ENCODE measurements around the gene BLNK. TPM values are rescaled to one million over a fixed set of nuclear protein-coding genes. Genes with fewer than 3 reads are reported as not detected.

The BLNK gene
- total RNA-seq, 1 experiment from 2014 or later, result 7.5 TPM

DNA sequence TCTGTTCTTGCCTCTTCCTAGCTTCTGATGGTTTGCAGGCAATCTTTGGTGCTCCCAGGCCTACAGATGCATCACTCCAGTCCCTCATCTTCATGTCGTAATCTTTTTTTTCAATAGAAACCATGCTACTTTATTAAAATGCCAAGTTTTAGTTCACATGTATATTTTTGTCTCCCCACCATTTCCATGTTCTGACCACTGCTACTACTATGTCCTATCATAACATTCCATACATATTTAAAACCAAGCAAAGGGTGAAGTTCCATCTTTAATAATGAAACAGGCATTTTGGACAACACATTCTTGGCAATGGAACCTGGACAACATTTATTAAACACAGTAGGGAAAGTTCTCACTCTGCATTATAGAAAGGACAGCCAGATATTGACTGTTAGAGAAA lies 82.5 kb downstream of the BLNK start:
- Mint-ChIP-seq H3K9me3 (ENCODE audit: low read depth, unreplicated experiment) (peaks cover 6% of the 10 kb centered on the region), H3K4me3 (ENCODE audit: low read depth, unreplicated experiment) (no peak overlapping the region), H3K27me3 (ENCODE audit: unreplicated experiment) (peaks cover 16% of the 10 kb centered on the region), H3K27ac (ENCODE audit: unreplicated experiment) (no peak overlapping the region), H3K36me3 (ENCODE audit: insufficient read depth, unreplicated experiment) (no peaks in the 10 kb centered on the region), H3K4me1 (ENCODE audit: low read depth, unreplicated experiment) (no peaks in the 10 kb centered on the region)
- CTCF ChIA-PET, result no interaction called here
- intact Hi-C loops (cut with micrococcal nuclease; ENCODE audit: unreplicated experiment), result no loop called here
- BruUV-seq (replicated peaks), result no TSS peak
- no peak for DNase-seq
- TF ChIP-seq, protein P1, sequence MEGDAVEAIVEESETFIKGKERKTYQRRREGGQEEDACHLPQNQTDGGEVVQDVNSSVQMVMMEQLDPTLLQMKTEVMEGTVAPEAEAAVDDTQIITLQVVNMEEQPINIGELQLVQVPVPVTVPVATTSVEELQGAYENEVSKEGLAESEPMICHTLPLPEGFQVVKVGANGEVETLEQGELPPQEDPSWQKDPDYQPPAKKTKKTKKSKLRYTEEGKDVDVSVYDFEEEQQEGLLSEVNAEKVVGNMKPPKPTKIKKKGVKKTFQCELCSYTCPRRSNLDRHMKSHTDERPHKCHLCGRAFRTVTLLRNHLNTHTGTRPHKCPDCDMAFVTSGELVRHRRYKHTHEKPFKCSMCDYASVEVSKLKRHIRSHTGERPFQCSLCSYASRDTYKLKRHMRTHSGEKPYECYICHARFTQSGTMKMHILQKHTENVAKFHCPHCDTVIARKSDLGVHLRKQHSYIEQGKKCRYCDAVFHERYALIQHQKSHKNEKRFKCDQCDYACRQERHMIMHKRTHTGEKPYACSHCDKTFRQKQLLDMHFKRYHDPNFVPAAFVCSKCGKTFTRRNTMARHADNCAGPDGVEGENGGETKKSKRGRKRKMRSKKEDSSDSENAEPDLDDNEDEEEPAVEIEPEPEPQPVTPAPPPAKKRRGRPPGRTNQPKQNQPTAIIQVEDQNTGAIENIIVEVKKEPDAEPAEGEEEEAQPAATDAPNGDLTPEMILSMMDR (IDR thresholded peaks at IDR 0.05; ENCODE audit: unreplicated experiment), result no peak

DNA sequence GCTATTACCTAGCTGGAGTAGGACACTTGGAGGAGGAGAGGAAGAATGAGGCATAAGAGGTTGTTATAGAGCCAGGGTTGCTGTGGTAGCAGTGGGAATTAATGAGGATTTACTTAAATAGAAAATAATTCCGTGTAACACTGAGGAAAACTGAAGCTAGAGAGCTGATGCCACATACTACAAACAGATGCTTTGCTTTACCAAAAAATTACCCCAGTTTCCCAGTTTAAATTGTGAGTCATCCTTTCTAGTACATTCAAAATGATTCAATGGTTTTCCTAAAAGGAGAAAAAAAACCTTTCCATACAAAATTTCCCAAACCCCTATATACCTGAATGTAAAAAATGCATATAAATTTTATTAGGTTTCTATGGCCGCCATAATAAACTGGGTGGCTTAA lies 82.9 kb downstream of the BLNK start:
- no peaks in the 10 kb centered on the region for H3K36me3 Mint-ChIP-seq (ENCODE audit: insufficient read depth, unreplicated experiment)
- peaks cover 21% of the 10 kb centered on the region for H3K27me3 Mint-ChIP-seq (ENCODE audit: unreplicated experiment)
- H3K27ac Mint-ChIP-seq (ENCODE audit: unreplicated experiment), result no peak overlapping the region
- intact Hi-C loops (cut with micrococcal nuclease; ENCODE audit: unreplicated experiment), result no loop called here
- no peak for DNase-seq
- TF ChIP-seq, protein P1 (IDR thresholded peaks at IDR 0.05; ENCODE audit: unreplicated experiment), result no peak
- H3K4me1 Mint-ChIP-seq (ENCODE audit: low read depth, unreplicated experiment), result no peaks in the 10 kb centered on the region
- H3K9me3 Mint-ChIP-seq (ENCODE audit: low read depth, unreplicated experiment), result peaks cover 6% of the 10 kb centered on the region
- H3K4me3 Mint-ChIP-seq (ENCODE audit: low read depth, unreplicated experiment), result no peak overlapping the region
- BruUV-seq (replicated peaks), result no TSS peak
- CTCF ChIA-PET, result no interaction called here

DNA sequence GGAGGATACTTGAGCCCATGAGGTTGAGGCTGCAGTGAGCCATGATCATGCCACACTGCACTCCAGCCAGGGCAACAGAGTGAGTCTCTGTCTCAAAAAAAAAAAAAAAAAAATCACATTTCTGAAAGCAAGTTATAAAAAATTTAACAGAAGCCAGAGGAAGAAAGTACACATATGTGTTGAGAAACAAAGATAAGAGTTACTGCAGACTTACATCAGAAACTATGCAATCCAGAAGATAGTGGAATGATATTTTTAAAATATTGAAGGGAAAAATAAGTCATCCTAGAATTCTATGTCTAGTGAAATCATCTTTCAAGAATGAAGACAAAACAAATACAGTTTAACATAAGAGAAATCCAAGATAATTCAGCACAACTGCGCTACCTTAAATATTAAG lies 94.4 kb downstream of the BLNK start:
- H3K36me3 Mint-ChIP-seq (ENCODE audit: insufficient read depth, unreplicated experiment), result no peaks in the 10 kb centered on the region
- intact Hi-C loops (cut with micrococcal nuclease; ENCODE audit: unreplicated experiment), result no loop called here
- no peaks in the 10 kb centered on the region for H3K4me1 Mint-ChIP-seq (ENCODE audit: low read depth, unreplicated experiment)
- DNase-seq, result no peak
- CTCF ChIA-PET, result no interaction called here
- H3K27ac Mint-ChIP-seq (ENCODE audit: unreplicated experiment), result no peak overlapping the region
- no TSS peak for BruUV-seq (replicated peaks)
- H3K4me3 Mint-ChIP-seq (ENCODE audit: low read depth, unreplicated experiment), result no peak overlapping the region
- peaks cover 4% of the 10 kb centered on the region for H3K9me3 Mint-ChIP-seq (ENCODE audit: low read depth, unreplicated experiment)
- H3K27me3 Mint-ChIP-seq (ENCODE audit: unreplicated experiment), result no peaks in the 10 kb centered on the region
- TF ChIP-seq, protein P1 (IDR thresholded peaks at IDR 0.05; ENCODE audit: unreplicated experiment), result no peak

DNA sequence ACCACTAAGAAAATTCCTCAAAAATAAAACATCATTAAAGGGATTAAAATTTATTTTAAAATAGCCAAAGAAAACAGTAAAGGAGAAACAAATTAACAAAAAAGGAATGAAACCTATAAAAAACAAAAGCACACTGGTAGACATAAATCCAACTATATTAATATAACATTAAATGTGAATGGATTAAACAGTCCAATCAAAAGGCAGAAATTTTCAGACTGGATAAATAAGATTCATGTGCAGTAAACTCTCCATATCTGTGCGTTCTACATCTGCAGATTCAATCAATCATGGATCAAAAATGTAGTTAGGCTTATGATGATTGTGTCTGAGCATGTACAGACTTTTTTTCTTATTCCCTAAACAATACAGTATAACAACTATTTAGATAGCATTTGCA lies 98.7 kb downstream of the BLNK start:
- Mint-ChIP-seq H3K9me3 (ENCODE audit: low read depth, unreplicated experiment) (peaks cover 4% of the 10 kb centered on the region), H3K36me3 (ENCODE audit: insufficient read depth, unreplicated experiment) (no peaks in the 10 kb centered on the region), H3K4me3 (ENCODE audit: low read depth, unreplicated experiment) (no peak overlapping the region), H3K4me1 (ENCODE audit: low read depth, unreplicated experiment) (no peaks in the 10 kb centered on the region), H3K27me3 (ENCODE audit: unreplicated experiment) (no peaks in the 10 kb centered on the region), H3K27ac (ENCODE audit: unreplicated experiment) (no peak overlapping the region)
- BruUV-seq (replicated peaks), result no TSS peak
- TF ChIP-seq, protein P1 (IDR thresholded peaks at IDR 0.05; ENCODE audit: unreplicated experiment), result no peak
- intact Hi-C loops (cut with micrococcal nuclease; ENCODE audit: unreplicated experiment), result no loop called here
- CTCF ChIA-PET, result interaction anchor here (0.5 kb wide), 1 partner anchor 470 kb away, joined by 3 read pairs; no protein-coding TSS in a partner anchor
- no peak for DNase-seq

All from Calu3 (cell line).